Esophagus squamous epithelium (tissue), 5 donors: ENCODE data around the gene IRF7. TPM values are rescaled to one million over a fixed set of nuclear protein-coding genes. Genes with fewer than 3 reads are reported as not detected.
A peak's percentile ranks its signal among the peaks of the same experiment; 100 is the strongest.

ENCODE experiments used
- DNase-seq: peaks from one replicate; lab custom pipeline; 2025; lab: John Stamatoyannopoulos, UW
- H3K27ac ChIP-seq, 4 donors: fragments of 200-600 bp; sonication (generic); one replicate each; pipeline ENCODE4 v1.5.1; 2016 to 2019; ENCODE audit warnings: mild to moderate bottlenecking in 1 of 4
- H3K27me3 ChIP-seq, 4 donors: fragments of 200-600 bp; sonication (generic); 1 replicate in 3 of 4; 2 replicates in 1 of 4; pipeline versions ENCODE4 v1.5.1 to v1.6.0; 2017 to 2021; ENCODE audit warnings: antibody characterized with exemption in 1 of 4
- H3K36me3 ChIP-seq, 3 donors: fragments of 200-600 bp; sonication (generic); one replicate each; pipeline ENCODE4 v1.5.1; 2016 to 2019
- H3K4me1 ChIP-seq, 3 donors: fragments of 200-600 bp; sonication (generic); one replicate each; pipeline ENCODE4 v1.5.1; 2017 to 2019
- H3K4me3 ChIP-seq, 4 donors: fragments of 200-600 bp; sonication (generic); 1 replicate in 3 of 4; 2 replicates in 1 of 4; pipeline ENCODE4 v1.5.1; 2016 to 2019; ENCODE audit warnings: mild to moderate bottlenecking in 2 of 4, moderate library complexity in 1 of 4
- H3K9me3 ChIP-seq, 3 donors: fragments of 200-600 bp; sonication (generic); one replicate each; pipeline ENCODE4 v1.5.1; 2016 to 2019
- CTCF ChIP-seq, 6 experiments: fragments of 450-650 bp in 4 of 6; fragments of 200-600 bp in 2 of 6; sonication (generic) in 2 of 6; IDR thresholded peaks; one replicate each; pipeline ENCODE4 v1.5.1; 2016 to 2019; ENCODE audit warnings: antibody characterized with exemption in 6 of 6, mild to moderate bottlenecking in 4 of 6, moderate library complexity in 4 of 6
- POLR2A ChIP-seq, 4 donors: fragments of 450-650 bp; IDR thresholded peaks; one replicate each; pipeline ENCODE4 v1.6.1; 2017; ENCODE audit warnings: antibody characterized with exemption in 4 of 4, mild to moderate bottlenecking in 4 of 4, moderate library complexity in 3 of 4
- WGBS, 2 donors: methylation state at CpG; one replicate each; pipeline ENCODE4 v1.1.5; 2018; 5-methylcytosine and 5-hydroxymethylcytosine counted together
- intact Hi-C: fragments of 100-400 bp; cut with DNase I; formaldehyde crosslinking; loops from one replicate; pipeline ENCODE4 v1.15.0; 2022
- total RNA-seq, 4 donors: library from RNA; depleted of rRNA; stranded (reverse); fragments of >200 nt; gene quantifications; one replicate each; pipeline ENCODE4 v1.1.0, GENCODE V29; 2016
- donor health status: DM: yes; HTN: yes; CAD: no.

IRF7 gene
- total RNA-seq, 4 donors from 2014 or later = 16.9 to 26.3 (median 20.2) TPM

GRCh38 chr11:577611-577894 is 38.2 kb downstream of the IRF7 start:
- Histone ChIP-seq H3K27me3 (peaks cover 0 to 9% (median 0%) of the 10 kb centered on the region in 4 donors), H3K36me3 (peaks cover 0 to 14% (median 10%) of the 10 kb centered on the region in 3 donors), H3K9me3 (no peaks in the 10 kb centered on the region), H3K4me3 (peak overlapping the region; percentile 73 to 97 (median 82)), H3K4me1 (peaks cover 41 to 64% (median 43%) of the 10 kb centered on the region in 3 donors), H3K27ac (peak overlapping the region; percentile 94 to 99 (median 96))
- intact Hi-C loops = loop anchor here (5.0 kb wide), 1 partner anchor 35 kb away; no protein-coding TSS in a partner anchor
- 39 to 41% methylated on average over 6 of the region's 6 CpGs for WGBS, 2 donors
- no peak for TF ChIP-seq CTCF (IDR thresholded peaks at IDR 0.05)
- DNase-seq = no peak

- no peaks in the 10 kb centered on the region for H3K9me3 ChIP-seq
- peaks cover 41 to 64% (median 43%) of the 10 kb centered on the region in 3 donors for H3K4me1 ChIP-seq
- peak overlapping the region; percentile 94 to 99 (median 96) for H3K27ac ChIP-seq
- peaks cover 0 to 9% (median 0%) of the 10 kb centered on the region in 4 donors for H3K27me3 ChIP-seq
- no peak for TF ChIP-seq POLR2A (IDR thresholded peaks at IDR 0.05)
- no peak for TF ChIP-seq CTCF (IDR thresholded peaks at IDR 0.05)
- intact Hi-C loops = loop anchor here (5.0 kb wide), 1 partner anchor 35 kb away; no protein-coding TSS in a partner anchor
- H3K36me3 ChIP-seq = peaks cover 0 to 9% (median 4%) of the 10 kb centered on the region in 3 donors
- H3K4me3 ChIP-seq = peak overlapping the region; percentile 73 to 97 (median 82)
- DNase-seq = no peak
- WGBS, 2 donors = 10 to 16% methylated on average over 12 to 16 of the region's 48 CpGs
Measured at GRCh38 chr11:576811-577610, 38.7 kb downstream of the IRF7 start.

GRCh38 chr11:575996-576768 is 39.6 kb downstream of the IRF7 start, which contains the start of gene PHRF1:
TSS of gene PHRF1 (plus strand) at chr11:576470. CDS start at chr11:581513, 5,043 bp downstream.
- TF ChIP-seq CTCF (IDR thresholded peaks at IDR 0.05) (peak in 1 of 6 experiments; percentile 19), POLR2A (IDR thresholded peaks at IDR 0.05) (peak in 3 of 4 donors; percentile 59 to 91 (median 76))
- intact Hi-C loops = loop anchor here (5.0 kb wide), 1 partner anchor 36 kb away; no protein-coding TSS in a partner anchor
- Histone ChIP-seq H3K4me3 (peak within 1 kb of the TSS; percentile 73 to 97 (median 82)), H3K27ac (peak within 1 kb of the TSS; percentile 94 to 99 (median 96)), H3K27me3 (peaks cover 0 to 9% (median 0%) of the 10 kb centered on the region in 4 donors), H3K9me3 (no peaks in the 10 kb centered on the region), H3K36me3 (peaks cover 0 to under 1% (median 0%) of the 10 kb centered on the region in 3 donors), H3K4me1 (peaks cover 41 to 60% (median 43%) of the 10 kb centered on the region in 3 donors)
- DNase-seq = peak; percentile 74
- WGBS, 2 donors = 0% methylated on average over 8 to 10 of the region's 99 CpGs

GRCh38 chr11:575313-575995 is 40.3 kb downstream of the IRF7 start:
- peaks cover 0 to 9% (median 0%) of the 10 kb centered on the region in 4 donors for H3K27me3 ChIP-seq
- TF ChIP-seq POLR2A (IDR thresholded peaks at IDR 0.05) = peak in 1 of 4 donors; percentile 62
- no peak for TF ChIP-seq CTCF (IDR thresholded peaks at IDR 0.05)

More at GRCh38 chr11:575313-575995, 40.3 kb downstream of the IRF7 start:
- WGBS, 2 donors = 0% methylated on average over 2 of the region's 81 CpGs; no CpG with 5 or more reads in 1 of the 2 donors
- Histone ChIP-seq H3K36me3 (no peaks in the 10 kb centered on the region), H3K4me1 (peaks cover 40 to 54% (median 43%) of the 10 kb centered on the region in 3 donors), H3K4me3 (peak overlapping the region; percentile 58 to 97 (median 74)), H3K27ac (peak overlapping the region; percentile 73 to 89 (median 82)), H3K9me3 (no peaks in the 10 kb centered on the region)
- DNase-seq = no peak
- intact Hi-C loops = loop anchor here (5.0 kb wide), 1 partner anchor 37 kb away; no protein-coding TSS in a partner anchor
